ENCODE measurements around the gene GSTT4.
"Not testable (repeated sequence)": the region's sequence is repeated elsewhere in the genome, so short reads cannot be mapped to it uniquely, and the experiment has no call there.

The GSTT4 gene

GRCh38 chr22:24005201-24005600, at the start of gene GSTT4:
TSS of gene GSTT4 (minus strand) at chr22:24005453. CDS start at chr22:24005356, 97 bp downstream.
- DNase-seq, result no peak

GRCh38 chr22:24054356-24054755, 49.1 kb upstream of the GSTT4 start:
- no peak for DNase-seq

- no peak for DNase-seq
Observed at GRCh38 chr22:24053481-24054226, 48.4 kb upstream of the GSTT4 start.

- no peak for DNase-seq
Observed at GRCh38 chr22:24051568-24051967, 46.3 kb upstream of the GSTT4 start.

DNA sequence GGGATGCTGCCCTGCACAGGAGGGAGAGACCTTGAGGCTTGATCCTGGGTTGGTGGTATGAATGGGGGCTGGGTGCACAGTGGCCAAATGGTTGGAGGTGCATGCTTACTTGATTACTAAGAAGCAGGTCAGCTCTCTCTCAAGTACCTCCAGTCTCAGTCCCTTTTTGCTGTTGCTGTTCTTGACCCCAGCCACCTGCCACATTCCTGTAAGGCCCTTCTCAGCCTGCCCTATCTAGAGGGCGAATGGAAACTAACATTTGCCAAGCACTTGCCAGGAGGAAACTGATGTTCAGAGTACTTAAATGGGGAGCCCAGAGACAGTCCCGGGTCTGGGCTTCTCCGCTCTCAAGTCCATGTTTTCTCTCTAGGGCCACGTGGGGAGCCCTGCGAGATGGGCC, 45.8 kb upstream of the GSTT4 start:
- no peak for DNase-seq

DNA sequence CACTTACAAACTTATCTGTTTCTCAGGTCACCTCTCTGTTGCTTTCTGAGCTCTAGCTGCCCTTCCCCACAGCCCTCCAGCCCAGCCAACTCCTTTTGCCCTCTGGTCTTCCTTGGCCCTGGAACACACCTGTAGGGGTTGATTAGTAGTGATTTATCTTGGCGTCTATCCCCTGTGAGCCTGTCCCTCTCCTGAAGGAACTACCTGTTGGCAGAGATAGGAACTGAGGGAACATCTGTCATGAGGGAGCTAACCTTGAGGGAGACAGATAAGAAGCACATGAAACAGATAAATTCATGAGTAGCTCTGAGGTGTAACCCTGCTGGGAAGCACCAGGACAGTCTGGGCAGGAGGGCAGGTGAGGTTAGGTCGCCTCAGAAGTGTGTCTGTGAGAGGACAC, 44.7 kb upstream of the GSTT4 start:
- DNase-seq, result no peak

DNA sequence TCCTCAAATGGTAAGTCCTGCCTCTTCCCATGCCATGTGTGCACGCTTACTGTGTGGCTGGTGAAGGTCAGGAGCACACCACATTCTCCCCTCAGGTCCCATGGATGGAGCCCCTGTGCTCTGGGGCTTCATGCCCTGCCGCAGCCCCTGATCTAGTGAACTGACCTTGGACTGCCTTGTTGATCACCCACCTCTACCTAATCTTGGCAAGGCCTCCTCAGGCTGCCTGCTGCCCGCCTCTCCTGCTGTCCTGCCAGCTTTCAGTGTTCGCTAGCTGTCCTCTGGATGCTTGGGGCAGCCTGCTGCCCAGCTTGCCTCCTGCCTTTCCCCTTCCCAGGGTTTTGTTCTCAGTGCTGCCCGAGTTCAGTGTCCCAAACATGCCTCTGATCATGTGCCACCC, 44.0 kb upstream of the GSTT4 start:
- DNase-seq, result no peak

DNA sequence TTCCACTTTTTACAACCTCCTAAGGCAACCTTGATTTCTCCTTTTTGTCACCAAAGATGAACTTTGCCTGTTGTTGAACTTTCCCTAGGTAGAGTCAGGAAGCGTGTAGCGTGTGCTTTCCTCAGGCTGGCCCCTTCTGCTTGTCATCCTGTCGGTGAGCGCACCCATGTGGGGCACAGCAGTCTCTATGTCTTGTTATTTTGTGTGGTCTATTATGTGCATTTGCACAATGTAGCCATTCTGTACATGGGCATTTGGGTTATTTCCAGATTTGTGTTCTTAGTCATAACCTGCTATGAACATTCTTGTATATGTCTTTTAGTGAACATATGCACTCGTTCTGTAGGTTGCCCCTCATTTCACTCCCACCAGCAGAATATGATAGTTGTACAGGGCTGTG, 40.8 kb upstream of the GSTT4 start:
- no peak for DNase-seq

- no peak for DNase-seq
Observed at GRCh38 chr22:24043958-24044357, 38.7 kb upstream of the GSTT4 start.

DNA sequence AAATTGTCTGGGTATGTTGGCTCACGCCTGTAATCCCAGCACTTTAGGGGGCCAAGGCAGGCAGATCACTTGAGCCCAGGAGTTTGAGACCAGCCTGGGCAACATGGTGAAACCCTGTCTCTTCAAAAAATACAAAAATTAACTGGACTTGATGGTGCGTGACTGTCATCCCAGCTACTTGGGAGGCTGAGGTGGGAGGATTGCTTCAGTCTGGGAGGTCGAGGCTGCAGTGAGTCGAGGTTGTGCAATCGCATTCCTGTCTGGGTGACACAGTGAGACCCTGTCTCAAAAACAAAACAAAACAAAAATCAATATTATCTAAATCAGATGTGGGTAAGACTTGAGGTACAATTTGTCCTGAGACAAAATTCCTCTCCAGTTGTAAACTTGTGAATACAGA, 38.2 kb upstream of the GSTT4 start:
- DNase-seq, result not testable (repeated sequence)

GRCh38 chr22:24040946-24041345, 35.7 kb upstream of the GSTT4 start:
- no peak for DNase-seq

DNA sequence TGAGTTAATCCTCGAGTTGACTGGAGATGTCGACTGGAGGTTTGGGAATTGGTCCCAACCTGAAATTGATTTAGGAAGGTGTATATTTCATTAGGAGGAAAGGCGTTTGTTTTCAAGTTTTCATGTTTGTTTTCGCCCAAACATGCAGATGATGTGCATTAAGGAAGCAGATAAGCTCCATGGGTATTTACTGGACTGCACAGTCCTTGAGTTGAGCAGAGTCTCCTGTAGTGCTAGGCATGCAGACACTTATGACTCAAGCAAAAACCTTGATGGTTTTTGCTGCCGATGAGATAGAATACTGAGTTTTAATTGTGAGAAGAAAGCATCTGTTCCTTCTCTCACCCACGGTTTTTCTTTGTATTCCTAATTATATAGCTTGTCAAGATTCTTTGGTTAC, 33.8 kb upstream of the GSTT4 start:
- no peak for DNase-seq

GRCh38 chr22:24037851-24038765, 32.9 kb upstream of the GSTT4 start:
- DNase-seq, result no peak

- no peak for DNase-seq
Observed at GRCh38 chr22:24035296-24035695, 30.0 kb upstream of the GSTT4 start.

GRCh38 chr22:24033731-24034130, 28.5 kb upstream of the GSTT4 start:
- no peak for DNase-seq

- DNase-seq, result no peak
Observed at GRCh38 chr22:24030186-24030702, 25.0 kb upstream of the GSTT4 start.

- DNase-seq, result no peak
Observed at GRCh38 chr22:24029304-24029703, 24.1 kb upstream of the GSTT4 start.

- DNase-seq, result peak; percentile 11
Observed at GRCh38 chr22:24028533-24028932, 23.3 kb upstream of the GSTT4 start.

GRCh38 chr22:24027991-24028390, 22.7 kb upstream of the GSTT4 start:
- DNase-seq, result no peak

DNA sequence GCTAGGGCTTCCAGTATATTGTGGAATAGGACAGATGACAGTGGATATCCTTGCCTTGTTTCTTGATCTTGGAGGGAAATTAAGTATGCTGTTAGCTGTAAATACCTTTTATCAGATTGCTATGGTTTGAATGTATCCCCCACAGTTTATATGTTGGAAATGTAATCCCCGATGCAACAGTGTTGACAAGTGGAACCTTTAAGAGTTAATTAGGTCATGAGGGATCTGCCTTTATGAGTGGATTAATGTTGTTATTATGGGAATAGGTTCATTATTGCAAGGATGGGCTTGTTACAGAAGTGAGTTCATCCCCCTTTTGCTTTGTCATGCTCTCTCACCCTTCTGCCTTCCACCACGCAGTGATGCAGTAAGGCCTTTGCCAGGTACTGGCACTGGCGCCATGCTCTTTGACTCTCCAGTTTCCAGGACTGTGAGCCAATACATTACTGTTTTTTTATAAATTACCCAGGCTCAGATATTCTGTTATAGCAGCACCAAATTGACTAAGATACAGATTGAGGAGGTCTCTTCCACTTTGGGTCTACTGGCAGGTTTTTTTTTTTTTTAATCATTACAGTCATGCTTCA, 22.2 kb upstream of the GSTT4 start:
- no peak for DNase-seq

GRCh38 chr22:24026733-24027132, 21.5 kb upstream of the GSTT4 start:
- no peak for DNase-seq

- no peak for DNase-seq
Observed at GRCh38 chr22:24026056-24026455, 20.8 kb upstream of the GSTT4 start.

DNA sequence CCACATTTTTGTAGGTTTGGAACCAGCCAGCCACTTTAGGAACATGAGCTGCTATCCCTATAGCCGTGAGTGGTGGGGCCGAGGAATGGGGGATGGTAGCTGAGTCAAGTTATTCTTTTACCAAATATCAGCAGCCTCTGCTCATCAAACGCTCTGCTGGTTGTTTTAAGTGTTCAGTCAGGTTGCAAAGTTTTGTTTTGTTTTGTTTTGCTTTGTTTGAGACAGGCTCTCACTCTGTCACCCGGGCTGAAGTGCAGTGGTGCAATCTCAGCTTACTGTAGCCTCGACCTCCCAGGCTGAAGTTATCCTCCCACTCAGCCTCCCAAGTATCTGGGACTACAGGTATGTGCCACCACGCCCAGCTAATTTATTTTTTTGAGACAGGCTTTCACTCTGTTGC, 20.2 kb upstream of the GSTT4 start:
- DNase-seq, result no peak

DNA sequence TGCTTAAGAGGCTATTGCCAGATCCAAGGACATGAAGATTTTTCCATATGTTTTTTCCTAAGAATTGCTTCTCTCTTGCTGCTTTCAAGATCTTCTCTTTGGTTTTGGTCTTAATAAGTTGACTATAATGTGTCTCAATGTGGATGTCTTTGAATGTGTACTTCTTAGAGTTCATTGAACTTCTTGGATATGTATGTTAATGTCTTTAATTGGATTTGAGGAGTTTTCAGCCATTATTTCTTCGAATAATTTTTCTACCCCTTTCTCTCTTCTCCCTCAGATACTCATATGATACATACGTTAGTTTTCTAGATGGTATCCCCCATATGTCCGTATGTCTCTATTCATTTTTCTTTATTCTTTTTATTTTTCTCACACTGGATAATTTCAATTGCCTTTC, 19.1 kb upstream of the GSTT4 start:
- no peak for DNase-seq
